HepG2 (cell line): ENCODE measurements around the gene PJA2. TPM values are rescaled to one million over a fixed set of nuclear protein-coding genes. Genes with fewer than 3 reads are reported as not detected.

Experiments used
- ATAC-seq: fragments of 200-7000 bp; cut with Tn5 transposase; 3 replicates; pipeline ENCODE4 v1.9.1; 2020; ENCODE audit warnings: mild to moderate bottlenecking, moderate library complexity
- BruUV-seq: library from RNA; stranded (reverse); fragments of 400-500 nt; replicated peaks from 2 replicates; lab custom pipeline; 2021; lab: Mats Ljungman, UMichigan
- CTCF ChIA-PET: fragments of 300-600 bp; formaldehyde crosslinking; extraction: SDS; loops from one replicate; lab custom pipeline; 2021; ENCODE audit warnings: low total read pairs, inconsistent platforms, low intra/inter-chr PET ratio; lab: Yijun Ruan, JAX
- POLR2A ChIA-PET: fragments of 350-600 bp; sonication (Branson Sonifier 250); formaldehyde crosslinking; loops from one replicate; lab custom pipeline; 2020; ENCODE audit warnings: antibody characterized with exemption, inconsistent platforms; lab: Yijun Ruan, JAX
- DNase-seq: peaks from one replicate; pipeline ENCODE4 v3.0.0-alpha.2; 2015; ENCODE audit warnings: low spot score
- FAIRE-seq: peaks from 3 replicates; lab custom pipeline; 2011; peaks lifted over from hg19 to GRCh38; lab: Jason Lieb, UNC
- H2AFZ ChIP-seq: one replicate; pipeline ENCODE4 v1.6.1; 2011; ENCODE audit warnings: low read length, inconsistent platforms
- H3K27ac ChIP-seq: fragments of 300-600 bp; 3 replicates; pipeline ENCODE4 v1.8.0; 2011; ENCODE audit warnings: mixed run types, mild to moderate bottlenecking, mixed read lengths, low read length, inconsistent platforms; ENCODE audit not compliant: insufficient read depth; ENCODE audit errors: extremely low read length
- H3K27me3 ChIP-seq, 2 experiments: fragments of 200-600 bp in 1 of 2; 2 replicates in 1 of 2; 3 replicates in 1 of 2; pipeline versions ENCODE4 v1.6.0 to v1.8.0; 2011; ENCODE audit warnings: low read length in 2 of 2, mild to moderate bottlenecking in 2 of 2, moderate library complexity in 2 of 2, inconsistent platforms in 1 of 2; ENCODE audit not compliant: insufficient read depth in 2 of 2, control insufficient read depth in 1 of 2
- H3K36me3 ChIP-seq, 2 experiments: fragments of 200-600 bp in 1 of 2; replicated peaks in 1 of 2; 2 replicates in 1 of 2; 3 replicates in 1 of 2; pipeline versions ENCODE4 v1.5.1 to v1.8.0; 2011; ENCODE audit warnings: low read length in 2 of 2, inconsistent platforms in 1 of 2; ENCODE audit not compliant: insufficient read depth in 2 of 2, control insufficient read depth in 1 of 2
- H3K4me1 ChIP-seq: 2 replicates; pipeline ENCODE4 v1.5.1; 2012; ENCODE audit warnings: low read length, inconsistent platforms; ENCODE audit not compliant: insufficient read depth
- H3K4me2 ChIP-seq: 2 replicates; pipeline ENCODE4 v1.6.0; 2011; ENCODE audit warnings: low read depth, low read length, inconsistent platforms
- H3K4me3 ChIP-seq, 3 experiments: fragments of 200-600 bp in 1 of 3; sonication (generic), shearing (Covaris generic) in 1 of 3; replicated peaks in 1 of 3; 2 replicates each; pipeline ENCODE4 v1.5.1; 2011 to 2016; ENCODE audit warnings: low read length in 3 of 3, inconsistent platforms in 2 of 3, low read depth in 2 of 3, mild to moderate bottlenecking in 2 of 3, control low read depth in 1 of 3, mixed read lengths in 1 of 3; ENCODE audit not compliant: insufficient read depth in 1 of 3
- H3K79me2 ChIP-seq: one replicate; pipeline ENCODE4 v1.6.1; 2011; ENCODE audit warnings: low read length, inconsistent platforms; ENCODE audit not compliant: insufficient read depth
- H3K9ac ChIP-seq: 2 replicates; pipeline ENCODE4 v1.6.0; 2011; ENCODE audit warnings: mild to moderate bottlenecking, low read depth, low read length, inconsistent platforms; ENCODE audit not compliant: insufficient read depth
- H3K9me3 ChIP-seq: 2 replicates; pipeline ENCODE4 v1.5.1; 2012; ENCODE audit warnings: mild to moderate bottlenecking, low read length
- H4K20me1 ChIP-seq: 2 replicates; pipeline ENCODE4 v1.6.0; 2011; ENCODE audit warnings: inconsistent platforms, mild to moderate bottlenecking, low read length, moderate library complexity; ENCODE audit not compliant: insufficient read depth
- FOXC1 ChIP-seq: sonication (generic); formaldehyde crosslinking; IDR thresholded peaks from 2 replicates; pipeline ENCODE4 v1.8.0; 2022; ENCODE audit warnings: mild to moderate bottlenecking, missing genetic modification reagents, borderline replicate concordance
- MED8 ChIP-seq: sonication (generic); formaldehyde crosslinking; IDR thresholded peaks from 2 replicates; pipeline ENCODE4 v1.8.1; 2023; ENCODE audit warnings: mild to moderate bottlenecking, missing genetic modification reagents; ENCODE audit not compliant: insufficient replicate concordance
- PHF8 ChIP-seq: sonication (generic); formaldehyde crosslinking; IDR thresholded peaks from 2 replicates; pipeline ENCODE4 v1.5.0; 2020; ENCODE audit warnings: missing genetic modification reagents
- SIN3A ChIP-seq: IDR thresholded peaks from 2 replicates; pipeline ENCODE4 v1.6.1; 2011; ENCODE audit warnings: low read depth, mild to moderate bottlenecking, control low read depth, low read length, borderline replicate concordance
- ZNF367 ChIP-seq: sonication (generic); formaldehyde crosslinking; IDR thresholded peaks from 2 replicates; pipeline ENCODE4 v1.4.0; 2020; ENCODE audit warnings: missing genetic modification reagents, borderline replicate concordance
- ZNF883 ChIP-seq: sonication (generic); formaldehyde crosslinking; IDR thresholded peaks from 2 replicates; pipeline ENCODE4 v1.5.1; 2020; ENCODE audit warnings: mild to moderate bottlenecking, missing genetic modification reagents; ENCODE audit errors: not compliant biosample characterization
- WGBS: methylation state at CpG from one replicate; pipeline ENCODE4 v1.1.6; 2017; ENCODE audit warnings: low lambda C conversion rate; 5-methylcytosine and 5-hydroxymethylcytosine counted together
- in situ Hi-C: cut with HindIII; loops from 2 replicates; pipeline ENCODE4 v1.10.0; 2017; ENCODE audit warnings: low pct_unique_long_range_greater_than_20kb; ENCODE audit not compliant: extremely low pct_ligation_motif_present
- intact Hi-C: fragments of 100-400 bp; cut with micrococcal nuclease; formaldehyde crosslinking; loops from one replicate; pipeline ENCODE4 v1.10.0; 2022; ENCODE audit not compliant: unreplicated experiment
- polyA plus RNA-seq, 8 experiments: library from polyadenylated mRNA; depleted of rRNA in 3 of 8; stranded (reverse) in 7 of 8; unstranded in 1 of 8; fragments of >200 nt; fragmentation: Illumina TruSeq in 4 of 8; extraction: Trizol in 4 of 8; gene quantifications; 2 replicates each; pipeline versions ENCODE4 v1.2.1 to v1.2.3, GENCODE V29; 2011 to 2016; ENCODE audit warnings: low read depth in 4 of 8, missing spikeins in 1 of 8, mixed read lengths in 1 of 8; ENCODE audit not compliant: insufficient read depth in 1 of 8
- total RNA-seq, 5 experiments: library from RNA; depleted of rRNA; stranded (reverse); fragments of >200 nt; fragmentation: Illumina TruSeq; extraction: Trizol; gene quantifications; 2 replicates each; pipeline ENCODE4 v1.2.3, GENCODE V29; 2016; ENCODE audit warnings: low read depth in 1 of 5
- TF ChIP-seq, protein P1 (sequence below): sonication (generic); formaldehyde crosslinking; IDR thresholded peaks from 2 replicates; pipeline ENCODE4 v1.9.0; 2022; ENCODE audit warnings: low read depth, missing genetic modification reagents
- TF ChIP-seq, protein P2 (sequence below): sonication (generic); formaldehyde crosslinking; IDR thresholded peaks from 2 replicates; pipeline ENCODE4 v1.4.0; 2020; ENCODE audit warnings: mild to moderate bottlenecking, missing genetic modification reagents

The PJA2 gene
- total and polyA plus RNA-seq, 2 of the 13 experiments (the other 11 are each of a cell fraction or from before 2014, with no cell fraction given): 39.4 to 41.4 TPM

DNA sequence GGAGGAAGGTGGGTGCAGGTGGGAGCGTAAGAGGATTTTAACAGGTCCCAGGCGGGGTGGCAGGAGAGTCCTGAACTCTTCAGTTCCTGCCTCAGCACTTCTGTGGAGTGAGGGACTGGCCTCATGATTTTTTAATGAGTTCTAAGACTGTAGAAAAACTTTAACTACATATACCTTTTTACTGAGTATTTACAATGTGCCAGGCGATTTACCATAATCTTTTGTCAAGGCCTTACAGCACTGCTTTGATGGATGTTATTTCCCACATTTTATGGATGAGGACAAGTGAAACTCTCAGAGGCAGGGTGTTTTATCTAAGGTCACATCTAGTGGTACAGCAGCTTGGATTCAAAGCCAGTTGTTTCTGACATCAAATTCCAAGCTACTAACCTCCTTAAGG is 99.5 kb downstream of the PJA2 start:
- BruUV-seq: no TSS peak
- H3K79me2 ChIP-seq: no peaks in the 10 kb centered on the region
- intact Hi-C loops: no loop called here
- in situ Hi-C loops: no loop called here
- TF ChIP-seq MED8 (CRISPR knock-in tag) (no peak), ZNF883 (CRISPR knock-in tag) (no peak), FOXC1 (CRISPR knock-in tag) (no peak), ZNF367 (CRISPR knock-in tag) (no peak), SIN3A (no peak), PHF8 (no peak)
- TF ChIP-seq, protein P1, sequence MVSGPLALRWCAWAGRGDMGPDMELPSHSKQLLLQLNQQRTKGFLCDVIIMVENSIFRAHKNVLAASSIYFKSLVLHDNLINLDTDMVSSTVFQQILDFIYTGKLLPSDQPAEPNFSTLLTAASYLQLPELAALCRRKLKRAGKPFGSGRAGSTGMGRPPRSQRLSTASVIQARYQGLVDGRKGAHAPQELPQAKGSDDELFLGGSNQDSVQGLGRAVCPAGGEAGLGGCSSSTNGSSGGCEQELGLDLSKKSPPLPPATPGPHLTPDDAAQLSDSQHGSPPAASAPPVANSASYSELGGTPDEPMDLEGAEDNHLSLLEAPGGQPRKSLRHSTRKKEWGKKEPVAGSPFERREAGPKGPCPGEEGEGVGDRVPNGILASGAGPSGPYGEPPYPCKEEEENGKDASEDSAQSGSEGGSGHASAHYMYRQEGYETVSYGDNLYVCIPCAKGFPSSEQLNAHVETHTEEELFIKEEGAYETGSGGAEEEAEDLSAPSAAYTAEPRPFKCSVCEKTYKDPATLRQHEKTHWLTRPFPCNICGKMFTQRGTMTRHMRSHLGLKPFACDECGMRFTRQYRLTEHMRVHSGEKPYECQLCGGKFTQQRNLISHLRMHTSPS (CRISPR knock-in tag): no peak
- TF ChIP-seq, protein P2, sequence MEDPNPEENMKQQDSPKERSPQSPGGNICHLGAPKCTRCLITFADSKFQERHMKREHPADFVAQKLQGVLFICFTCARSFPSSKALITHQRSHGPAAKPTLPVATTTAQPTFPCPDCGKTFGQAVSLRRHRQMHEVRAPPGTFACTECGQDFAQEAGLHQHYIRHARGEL: no peak
- ATAC-seq (no peak), DNase-seq (no peak), FAIRE-seq (no peak)
- peaks cover 0 to 14% of the 10 kb centered on the region in 2 experiments; a peak in 2 of 5 replicates for H3K27me3 ChIP-seq
- H3K4me3 ChIP-seq: no peak overlapping the region
- H3K9me3 ChIP-seq: no peaks in the 10 kb centered on the region
- H4K20me1 ChIP-seq: no peaks in the 10 kb centered on the region
- H3K4me2 ChIP-seq: no peak overlapping the region
- no peaks in the 10 kb centered on the region for H3K36me3 ChIP-seq
- 21% methylated on average over 3 of the region's 3 CpGs for WGBS
- no peaks in the 10 kb centered on the region for H3K4me1 ChIP-seq
- POLR2A ChIA-PET: no interaction called here
- H3K27ac ChIP-seq: no peak overlapping the region
- no peak overlapping the region for H2AFZ ChIP-seq
- CTCF ChIA-PET: no interaction called here
- H3K9ac ChIP-seq: no peak overlapping the region
